Measurements from ENCODE around the gene DNAJB12. TPM values are rescaled to one million over a fixed set of nuclear protein-coding genes. Genes with fewer than 3 reads are reported as not detected.

The DNAJB12 gene
- total RNA-seq, 1 experiment from 2014 or later: 25.8 TPM

DNA sequence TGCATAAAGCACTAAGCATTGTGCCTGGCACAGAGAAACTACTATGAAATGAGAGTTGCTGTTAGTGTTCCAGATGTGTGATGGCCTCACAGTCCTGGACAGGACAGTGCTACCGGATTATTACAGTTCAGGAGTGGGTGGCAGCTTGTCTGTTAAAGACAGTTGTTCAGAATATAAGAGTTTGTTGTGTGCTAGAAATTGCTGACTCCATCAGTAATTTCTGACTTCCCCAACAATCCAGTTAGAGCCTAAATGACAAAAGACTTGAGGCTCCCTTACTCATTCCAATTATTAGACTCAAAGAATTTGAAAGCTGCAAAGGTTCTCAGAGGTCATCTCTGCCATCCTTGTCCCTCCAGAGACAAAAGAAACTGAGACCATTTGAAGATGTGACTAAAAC, 34.3 kb upstream of the DNAJB12 start:
- RAD21 ChIA-PET (ENCODE audit: low non-redundant PET in 1 of 2, low total read pairs in 2 of 2, uncharacterized antibody in 2 of 2, unreplicated experiment in 2 of 2): no interaction called here
- Histone ChIP-seq H3K9me3 (ENCODE audit: control insufficient read depth in 1 of 2, insufficient read depth in 1 of 2, low read depth in 1 of 2, low read length in 2 of 2) (no peaks in the 10 kb centered on the region), H2AFZ (ENCODE audit: low read depth, low read length, poor library complexity, severe bottlenecking) (no peak overlapping the region), H3K9me2 (ENCODE audit: insufficient read depth) (no peaks in the 10 kb centered on the region), H4K20me1 (ENCODE audit: insufficient read depth) (no peaks in the 10 kb centered on the region), H3K4me3 (replicated peaks in 1 of 2; ENCODE audit: low read depth in 1 of 2, low read length in 2 of 2) (no peak overlapping the region), H3K79me2 (ENCODE audit: insufficient read depth, low read length) (no peaks in the 10 kb centered on the region), H3K4me2 (ENCODE audit: low read length) (no peak overlapping the region), H3K27me3 (ENCODE audit: insufficient read depth, low read length) (no peaks in the 10 kb centered on the region), H3K9ac (ENCODE audit: low read length) (no peak overlapping the region), H3K27ac (ENCODE audit: low read depth, low read length) (no peak overlapping the region), H3K4me1 (ENCODE audit: control insufficient read depth in 1 of 2, insufficient read depth in 2 of 2, low read length in 2 of 2) (0 out of 4 replicates have a peak, but pooled peaks cover 0 to 3% of the 10 kb centered on the region in 2 experiments), H3K36me3 (ENCODE audit: control insufficient read depth in 1 of 2, insufficient read depth in 2 of 2, low read length in 2 of 2) (no peaks in the 10 kb centered on the region)
- DNase-seq (ENCODE audit: low read depth, low spot score) (no peak), ATAC-seq (no peak)
- CTCF ChIA-PET: no interaction called here
- intact Hi-C loops (cut with micrococcal nuclease): no loop called here
- TF ChIP-seq ZNF274 (IDR thresholded peaks at IDR 0.05; ENCODE audit: low read depth, low read length) (no peak), CBX3 (IDR thresholded peaks at IDR 0.05; ENCODE audit: low read depth) (no peak), CEBPB (IDR thresholded peaks at IDR 0.05; ENCODE audit: low read depth) (no peak), EGR1 (IDR thresholded peaks at IDR 0.05; ENCODE audit: low read depth) (no peak), REST (IDR thresholded peaks at IDR 0.05; ENCODE audit: low read depth) (no peak), EZH2 (IDR thresholded peaks at IDR 0.05) (no peak), POLR2AphosphoS5 (IDR thresholded peaks at IDR 0.05; ENCODE audit: low read depth, low read length) (no peak), JUND (IDR thresholded peaks at IDR 0.05) (no peak), FOSL1 (IDR thresholded peaks at IDR 0.05; ENCODE audit: low read depth) (no peak), ELF1 (IDR thresholded peaks at IDR 0.05; ENCODE audit: borderline replicate concordance, low read depth) (no peak), RAD21 (IDR thresholded peaks at IDR 0.05; ENCODE audit: low read depth) (no peak), ZFX (IDR thresholded peaks at IDR 0.05) (no peak), YY1 (IDR thresholded peaks at IDR 0.05; ENCODE audit: extremely low read depth, insufficient replicate concordance, low read depth, low read length) (no peak), SRF (IDR thresholded peaks at IDR 0.05; ENCODE audit: low read depth) (no peak), POLR2A (IDR thresholded peaks at IDR 0.05; ENCODE audit: borderline replicate concordance, extremely low read depth, insufficient read depth, insufficient read length) (no peak)
- TF ChIP-seq, protein P1, sequence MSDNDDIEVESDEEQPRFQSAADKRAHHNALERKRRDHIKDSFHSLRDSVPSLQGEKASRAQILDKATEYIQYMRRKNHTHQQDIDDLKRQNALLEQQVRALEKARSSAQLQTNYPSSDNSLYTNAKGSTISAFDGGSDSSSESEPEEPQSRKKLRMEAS (IDR thresholded peaks at IDR 0.05): no peak
- TF ChIP-seq, protein P2, sequence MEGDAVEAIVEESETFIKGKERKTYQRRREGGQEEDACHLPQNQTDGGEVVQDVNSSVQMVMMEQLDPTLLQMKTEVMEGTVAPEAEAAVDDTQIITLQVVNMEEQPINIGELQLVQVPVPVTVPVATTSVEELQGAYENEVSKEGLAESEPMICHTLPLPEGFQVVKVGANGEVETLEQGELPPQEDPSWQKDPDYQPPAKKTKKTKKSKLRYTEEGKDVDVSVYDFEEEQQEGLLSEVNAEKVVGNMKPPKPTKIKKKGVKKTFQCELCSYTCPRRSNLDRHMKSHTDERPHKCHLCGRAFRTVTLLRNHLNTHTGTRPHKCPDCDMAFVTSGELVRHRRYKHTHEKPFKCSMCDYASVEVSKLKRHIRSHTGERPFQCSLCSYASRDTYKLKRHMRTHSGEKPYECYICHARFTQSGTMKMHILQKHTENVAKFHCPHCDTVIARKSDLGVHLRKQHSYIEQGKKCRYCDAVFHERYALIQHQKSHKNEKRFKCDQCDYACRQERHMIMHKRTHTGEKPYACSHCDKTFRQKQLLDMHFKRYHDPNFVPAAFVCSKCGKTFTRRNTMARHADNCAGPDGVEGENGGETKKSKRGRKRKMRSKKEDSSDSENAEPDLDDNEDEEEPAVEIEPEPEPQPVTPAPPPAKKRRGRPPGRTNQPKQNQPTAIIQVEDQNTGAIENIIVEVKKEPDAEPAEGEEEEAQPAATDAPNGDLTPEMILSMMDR (IDR thresholded peaks at IDR 0.05 in 2 of 3, conservative IDR thresholded peaks at IDR 0.05 in 1 of 3; ENCODE audit: borderline replicate concordance in 1 of 3, insufficient read depth in 1 of 3, low read depth in 2 of 3, low read length in 2 of 3): no peak
- TF ChIP-seq, protein P3, sequence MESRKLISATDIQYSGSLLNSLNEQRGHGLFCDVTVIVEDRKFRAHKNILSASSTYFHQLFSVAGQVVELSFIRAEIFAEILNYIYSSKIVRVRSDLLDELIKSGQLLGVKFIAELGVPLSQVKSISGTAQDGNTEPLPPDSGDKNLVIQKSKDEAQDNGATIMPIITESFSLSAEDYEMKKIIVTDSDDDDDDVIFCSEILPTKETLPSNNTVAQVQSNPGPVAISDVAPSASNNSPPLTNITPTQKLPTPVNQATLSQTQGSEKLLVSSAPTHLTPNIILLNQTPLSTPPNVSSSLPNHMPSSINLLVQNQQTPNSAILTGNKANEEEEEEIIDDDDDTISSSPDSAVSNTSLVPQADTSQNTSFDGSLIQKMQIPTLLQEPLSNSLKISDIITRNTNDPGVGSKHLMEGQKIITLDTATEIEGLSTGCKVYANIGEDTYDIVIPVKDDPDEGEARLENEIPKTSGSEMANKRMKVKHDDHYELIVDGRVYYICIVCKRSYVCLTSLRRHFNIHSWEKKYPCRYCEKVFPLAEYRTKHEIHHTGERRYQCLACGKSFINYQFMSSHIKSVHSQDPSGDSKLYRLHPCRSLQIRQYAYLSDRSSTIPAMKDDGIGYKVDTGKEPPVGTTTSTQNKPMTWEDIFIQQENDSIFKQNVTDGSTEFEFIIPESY (IDR thresholded peaks at IDR 0.05; ENCODE audit: extremely low read depth, insufficient replicate concordance, low read length): no peak
- POLR2A ChIA-PET: no interaction called here
- BruUV-seq (replicated peaks): no TSS peak

Measured in HCT116 (cell line).